HG02973 (cell line): ENCODE measurements around the gene ANKRD30A.
"Not testable (repeated sequence)": the region's sequence is repeated elsewhere in the genome, so short reads cannot be mapped to it uniquely, and the experiment has no call there.

Experiments used
- ATAC-seq: cut with Tn5 transposase; IDR thresholded peaks from one replicate; pipeline ENCODE4 v1.9.1; 2021; ENCODE audit warnings: moderate library complexity; ENCODE audit not compliant: unreplicated experiment

The ANKRD30A gene

DNA sequence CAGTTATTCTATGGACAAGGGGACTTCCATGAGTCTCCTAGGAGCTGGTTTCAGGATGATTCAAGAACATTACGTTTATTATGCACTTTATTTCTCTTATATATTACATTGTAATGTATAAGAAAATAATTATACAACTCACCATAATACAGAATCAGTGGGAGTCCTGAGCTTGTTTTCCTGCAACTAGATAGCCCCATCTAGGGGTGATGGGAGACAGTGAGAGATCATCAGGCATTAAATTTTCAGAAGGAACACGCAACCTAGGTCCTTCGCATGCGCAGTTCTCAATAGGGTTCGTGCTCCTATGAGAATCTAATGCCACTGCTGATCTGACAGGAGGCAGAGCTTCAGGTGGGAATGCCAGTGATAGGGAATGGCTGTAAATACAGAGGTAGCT is 137.9 kb downstream of the ANKRD30A start:
- no peak for ATAC-seq

DNA sequence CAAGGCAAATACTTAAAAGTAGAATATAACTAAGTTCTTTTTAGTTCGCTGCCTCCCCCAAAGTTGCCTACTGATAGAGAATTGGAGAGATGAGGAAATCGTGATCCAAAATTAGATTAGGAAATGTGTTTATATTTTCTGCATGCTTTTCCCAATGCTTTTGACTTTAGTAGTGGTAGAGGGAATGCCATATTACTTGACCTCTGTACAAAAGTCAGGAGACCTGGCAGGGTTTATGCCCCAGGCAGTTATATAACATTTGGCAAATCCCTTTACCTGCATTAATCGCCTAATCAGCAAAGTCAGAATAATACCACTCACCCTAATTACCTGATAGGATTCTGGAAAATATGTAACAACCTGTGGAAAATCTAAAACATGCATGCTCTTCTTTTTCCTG is 142.9 kb downstream of the ANKRD30A start:
- no peak for ATAC-seq

DNA sequence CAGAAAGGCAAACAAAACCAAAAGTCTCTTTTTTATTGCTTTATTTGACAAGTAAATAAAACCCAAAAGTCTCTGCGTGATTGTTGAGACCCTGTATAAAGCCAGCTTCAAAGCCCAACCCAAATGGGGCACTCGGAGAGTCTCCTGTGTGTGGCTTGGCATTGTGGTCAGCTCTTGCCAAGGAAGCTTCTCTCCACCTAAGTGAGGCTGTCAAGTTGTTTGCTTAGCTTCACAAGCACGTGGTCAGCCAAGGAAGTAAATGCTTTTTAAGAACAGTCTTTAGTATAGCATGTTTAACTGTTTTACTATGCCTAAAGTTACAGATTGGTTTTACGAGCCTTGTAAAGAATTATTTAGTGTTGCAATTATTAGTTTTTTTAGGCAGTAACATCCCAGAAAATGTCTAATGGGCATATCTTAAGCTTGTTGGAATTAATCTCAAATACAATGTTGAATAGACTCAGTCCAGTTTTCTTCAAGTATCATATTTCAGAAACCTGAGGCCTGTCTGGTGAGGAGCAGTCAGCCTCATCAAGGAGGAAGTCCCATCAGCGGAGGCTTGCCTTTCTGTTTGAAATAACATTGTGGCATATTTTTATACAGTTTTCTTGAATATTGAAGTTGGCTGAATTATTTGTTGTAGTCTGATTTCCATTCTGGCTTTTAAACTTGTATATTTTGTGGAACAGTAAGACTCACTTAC is 144.3 kb downstream of the ANKRD30A start:
- no peak for ATAC-seq

DNA sequence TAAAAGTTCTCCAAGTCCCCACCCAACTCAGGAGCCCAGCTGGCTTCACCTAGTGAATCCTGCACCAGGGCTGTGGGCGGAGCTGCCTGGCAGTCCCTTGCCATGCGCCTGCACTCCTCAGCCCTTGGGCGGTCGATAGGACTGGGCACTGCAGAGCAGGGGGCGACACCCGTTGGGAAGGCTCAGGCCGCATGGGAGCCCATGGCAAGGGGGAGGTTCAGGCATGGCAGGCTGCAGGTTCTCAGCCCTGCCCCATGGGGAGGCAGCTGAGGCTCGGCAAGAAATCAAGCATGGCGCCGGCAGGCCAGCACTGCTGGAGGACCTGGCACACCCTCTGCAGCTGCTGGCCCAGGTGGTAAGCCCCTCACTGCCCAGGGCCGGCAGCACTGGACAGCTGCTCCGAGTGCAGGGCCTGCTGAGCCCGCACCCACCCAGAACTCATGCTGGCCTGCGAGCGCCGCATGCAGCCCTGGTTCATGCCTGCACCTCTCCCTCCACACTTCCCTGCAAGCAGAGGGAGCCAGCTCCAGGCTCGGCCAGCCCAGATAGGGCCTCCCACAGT is 149.9 kb downstream of the ANKRD30A start:
- no peak for ATAC-seq

DNA sequence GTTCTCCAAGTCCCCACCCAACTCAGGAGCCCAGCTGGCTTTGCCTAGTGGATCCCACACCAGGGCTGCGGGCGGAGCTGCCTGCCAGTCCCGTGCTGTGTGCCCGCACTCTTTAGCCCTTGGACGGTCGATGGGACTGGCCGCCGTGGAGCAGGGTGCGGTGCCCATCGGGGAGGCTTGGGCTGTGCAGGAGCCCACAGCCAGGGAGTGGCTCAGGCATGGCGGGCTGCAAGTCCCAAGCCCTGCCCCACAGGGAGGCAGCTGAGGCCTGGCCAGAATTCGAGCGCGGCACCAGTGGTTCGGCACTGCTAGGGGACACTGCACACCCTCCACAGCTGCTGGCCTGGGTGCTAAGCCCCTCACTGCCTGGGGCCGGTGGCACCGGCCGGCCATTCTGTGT is 159.7 kb downstream of the ANKRD30A start:
- ATAC-seq = no peak

DNA sequence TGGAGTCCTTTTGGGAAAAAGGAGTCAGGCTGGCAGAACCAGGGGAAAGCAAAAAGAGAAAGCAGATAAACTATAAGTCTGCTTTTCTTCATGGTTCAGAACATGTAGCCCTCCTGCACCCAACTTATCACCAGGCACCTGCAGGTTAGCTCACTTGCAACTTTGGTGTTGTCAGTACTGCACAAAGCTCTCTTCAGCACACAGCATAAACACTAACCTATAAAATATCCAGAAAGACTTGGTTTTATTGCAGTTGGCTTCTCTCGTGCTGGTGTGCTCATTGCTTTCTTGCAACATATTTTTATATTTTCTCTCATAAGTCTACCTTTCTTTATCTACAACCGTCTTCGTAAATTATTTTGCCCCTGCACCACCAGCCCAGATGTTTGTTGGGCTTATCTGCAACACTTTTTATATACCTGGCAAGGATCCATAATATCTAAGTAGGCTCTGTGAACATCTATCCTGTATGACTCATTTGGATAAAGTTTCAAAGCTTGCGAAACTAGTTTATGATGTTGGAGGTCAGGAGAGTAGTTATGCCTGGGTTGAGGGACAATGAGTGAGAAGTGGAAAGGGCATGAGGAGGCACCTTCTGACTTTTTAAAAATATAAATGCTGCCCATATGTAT is 164.6 kb downstream of the ANKRD30A start:
- ATAC-seq = no peak

DNA sequence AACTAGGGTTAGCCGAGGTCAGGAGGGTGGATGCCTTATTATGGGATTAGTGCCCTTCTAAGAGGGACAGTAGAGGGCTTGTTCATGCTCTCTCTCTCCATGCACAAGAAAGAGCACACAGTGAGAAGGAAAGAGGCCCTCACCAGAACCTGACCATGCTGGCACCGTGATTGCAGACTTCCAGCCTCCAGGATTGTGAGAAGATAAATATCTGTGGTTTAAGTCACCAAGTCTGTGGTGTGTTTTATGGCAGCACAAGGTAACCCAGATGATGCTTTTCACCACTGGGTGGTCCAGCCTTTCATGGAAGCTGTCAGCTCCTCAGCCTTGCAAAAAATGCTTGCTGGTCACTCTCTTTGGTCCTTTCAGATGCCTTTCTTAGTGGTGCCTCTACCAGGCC is 175.9 kb downstream of the ANKRD30A start:
- no peak for ATAC-seq

DNA sequence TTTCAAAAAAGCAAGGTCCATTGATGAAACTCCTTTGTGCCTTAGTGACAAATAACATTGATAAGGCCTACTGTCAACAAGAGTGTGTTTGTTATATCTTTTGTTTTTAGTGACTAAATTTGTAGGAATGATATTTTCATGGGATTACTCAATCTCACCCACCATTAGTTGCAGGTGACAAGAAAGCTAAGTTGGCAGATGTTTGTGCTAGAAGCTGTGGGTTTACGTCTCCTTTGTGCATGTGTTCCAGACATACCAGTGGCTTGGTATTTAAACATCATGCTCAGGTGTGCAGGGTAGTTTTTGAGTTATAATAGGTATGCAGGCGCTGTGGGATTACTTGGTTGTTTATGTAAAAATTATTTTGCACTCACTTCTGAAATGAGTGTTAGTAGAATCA is 178.6 kb downstream of the ANKRD30A start:
- ATAC-seq = no peak

DNA sequence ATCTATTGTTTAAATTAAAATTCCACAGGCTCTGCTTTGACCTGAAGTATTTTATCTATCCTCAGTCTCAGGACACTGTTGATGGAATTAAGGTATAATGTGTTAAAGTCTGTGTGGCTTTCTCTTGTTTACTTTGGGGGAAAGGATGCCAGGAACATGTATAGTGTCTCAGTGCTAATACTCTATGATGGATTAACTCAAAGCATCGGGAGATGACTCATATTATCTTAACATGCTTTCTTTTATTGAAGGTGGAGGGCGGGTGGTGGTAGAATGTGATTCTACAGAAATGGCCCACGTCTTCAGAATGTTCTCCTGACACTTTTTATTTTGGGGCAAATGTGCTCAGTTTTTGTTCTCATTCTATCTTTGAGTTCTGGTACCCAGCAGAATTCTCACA is 189.0 kb downstream of the ANKRD30A start:
- ATAC-seq = no peak

DNA sequence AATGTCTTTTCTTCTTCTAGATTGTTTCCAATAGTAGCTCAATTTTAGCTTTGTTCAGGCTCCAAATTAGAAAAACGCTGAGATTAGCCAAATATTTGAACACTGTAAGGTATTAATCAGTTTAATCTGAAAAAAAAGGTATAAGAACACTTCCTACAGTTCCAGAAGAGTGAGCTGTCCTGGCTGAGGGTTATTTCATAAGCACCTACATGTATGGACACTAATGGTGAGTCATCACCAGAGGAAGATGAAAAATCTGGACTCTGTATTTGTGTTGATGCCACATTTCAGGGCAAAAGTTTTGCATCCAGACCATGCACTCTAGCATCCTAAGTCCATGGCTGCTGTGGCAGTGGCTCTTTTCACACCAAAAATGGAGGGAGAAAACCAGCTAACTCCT is 189.5 kb downstream of the ANKRD30A start:
- no peak for ATAC-seq

DNA sequence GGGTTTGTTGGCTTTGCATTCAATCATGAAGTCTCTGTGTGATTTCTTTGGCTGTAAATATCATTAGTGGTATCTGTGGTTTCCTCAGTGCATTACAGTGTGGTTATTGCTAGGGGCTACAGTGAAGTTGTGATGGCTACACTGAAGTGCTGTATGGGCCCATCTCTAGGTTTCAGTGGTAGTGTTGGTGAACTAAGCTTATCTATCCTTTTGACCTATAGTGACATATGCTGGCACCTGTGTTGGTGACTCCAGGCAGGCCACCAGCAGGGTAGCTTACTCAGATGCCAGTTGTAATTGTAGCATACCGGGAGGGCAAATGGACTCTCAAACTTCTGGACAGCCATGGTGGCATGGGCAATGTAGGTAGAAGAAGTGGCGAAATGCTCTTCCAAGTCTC is 219.0 kb downstream of the ANKRD30A start:
- ATAC-seq = no peak

DNA sequence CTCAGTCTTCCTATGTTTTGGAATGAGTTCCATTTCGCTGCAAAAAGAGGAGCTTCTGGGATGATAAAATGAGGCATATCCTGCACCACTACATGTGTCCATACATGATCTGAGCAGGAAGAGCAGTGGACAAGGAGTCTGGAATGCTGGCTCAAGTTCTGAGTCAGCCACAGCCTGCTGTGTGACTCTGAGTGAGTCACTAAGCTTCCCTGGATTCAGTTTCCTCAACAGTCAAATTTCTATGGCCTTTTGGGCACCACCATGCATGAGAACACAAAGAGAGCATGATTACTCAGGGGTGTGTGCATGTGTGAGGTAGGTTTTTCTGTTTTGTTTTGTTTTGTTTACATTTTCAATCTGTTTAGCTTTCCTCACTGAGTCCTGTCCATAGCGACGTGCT is 254.6 kb downstream of the ANKRD30A start:
- ATAC-seq = no peak

DNA sequence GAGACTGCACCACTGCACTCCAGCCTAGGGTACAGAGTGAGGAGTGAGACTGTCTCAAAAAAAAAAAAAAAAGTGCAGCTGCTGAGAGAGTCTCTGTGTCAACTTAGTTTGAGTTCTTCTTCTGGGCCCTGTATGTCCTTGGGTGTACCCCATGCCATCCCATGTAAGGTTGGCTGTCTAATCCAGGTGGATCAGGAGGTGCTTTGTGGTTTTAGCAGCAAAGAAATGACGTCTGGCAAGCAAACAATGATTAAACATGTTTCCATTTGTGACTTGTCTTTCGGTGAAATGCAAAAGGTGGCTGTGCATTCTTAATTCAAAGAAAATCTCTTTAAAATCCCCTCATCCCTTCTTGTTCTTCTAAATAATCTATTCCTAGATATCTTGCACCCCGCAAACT is 255.9 kb downstream of the ANKRD30A start:
- ATAC-seq = no peak

DNA sequence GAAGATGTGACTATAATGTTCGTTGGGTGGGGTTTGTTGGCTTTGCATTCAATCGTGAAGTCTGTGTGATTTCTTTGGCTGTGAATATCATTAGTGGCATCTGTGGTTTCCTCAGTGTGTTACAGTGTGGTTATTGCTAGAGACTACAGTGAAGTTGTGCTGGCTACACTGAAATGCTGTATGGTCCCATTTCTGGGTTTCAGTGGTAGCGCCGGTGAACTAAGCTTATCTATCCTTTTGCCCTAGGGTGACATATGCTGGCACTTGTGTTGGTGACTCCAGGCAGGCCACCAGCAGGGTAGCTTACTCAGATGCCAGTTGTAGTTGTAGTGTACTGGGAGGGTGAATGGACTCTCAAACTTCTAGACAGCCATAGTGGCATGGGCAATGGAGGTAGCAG is 259.5 kb downstream of the ANKRD30A start:
- ATAC-seq = no peak

DNA sequence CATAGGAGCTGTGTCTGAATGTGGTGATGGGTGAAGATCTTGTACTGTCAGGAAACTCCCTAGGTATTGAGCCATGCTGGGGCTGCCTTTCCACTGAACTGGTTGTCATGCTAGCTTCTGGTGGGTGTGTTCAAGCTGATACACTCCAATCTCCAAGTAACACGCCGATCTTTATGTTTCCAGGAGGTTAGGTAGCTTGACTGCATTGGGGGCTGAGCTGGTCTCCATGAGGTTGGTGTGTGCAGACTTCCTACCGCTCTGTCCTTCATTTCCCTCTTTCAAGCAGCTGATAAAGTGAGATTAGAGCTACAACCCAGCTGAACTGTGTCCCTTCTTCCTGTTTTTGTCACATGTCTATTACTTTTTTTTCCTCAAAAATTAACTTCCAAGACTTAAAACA is 265.5 kb downstream of the ANKRD30A start:
- no peak for ATAC-seq

DNA sequence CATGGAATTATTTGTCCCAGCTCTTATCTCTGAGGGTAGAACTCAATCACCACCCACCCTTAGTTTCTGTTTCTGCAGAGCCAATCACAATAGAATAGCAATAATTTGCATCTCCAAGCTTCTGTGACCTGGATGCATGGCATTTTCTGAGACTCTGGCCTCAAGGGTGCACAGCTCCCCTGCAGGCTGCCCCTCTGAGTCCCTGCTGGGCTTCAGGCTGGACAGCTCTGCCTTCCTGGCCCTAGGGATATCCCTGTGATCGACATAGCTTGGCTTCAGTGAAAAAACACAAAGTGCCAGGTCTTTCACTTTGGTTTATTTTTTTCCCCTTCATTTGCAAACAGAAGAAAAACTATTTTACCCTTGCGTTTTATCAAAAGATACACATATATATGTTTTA is 275.4 kb downstream of the ANKRD30A start:
- ATAC-seq = not testable (repeated sequence)

DNA sequence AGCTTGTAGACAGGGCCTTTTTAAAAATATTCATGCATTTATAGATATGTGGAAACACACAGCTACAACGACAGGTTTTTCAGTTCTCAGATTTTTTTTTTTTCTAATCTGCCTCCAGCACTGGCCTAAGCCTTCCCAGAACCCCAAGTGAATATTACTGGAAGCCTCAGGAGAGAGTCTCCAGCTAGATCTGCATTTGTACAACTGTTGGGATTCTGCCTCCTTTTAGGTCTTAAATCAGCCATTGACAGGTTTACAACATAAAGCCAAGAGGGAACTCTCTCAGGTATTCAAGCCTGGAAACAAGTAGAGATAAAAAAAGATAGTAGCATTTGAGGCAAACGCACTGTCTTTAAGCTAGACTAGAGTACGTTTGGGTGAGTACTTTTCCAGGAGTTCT is 275.8 kb downstream of the ANKRD30A start:
- ATAC-seq = no peak

DNA sequence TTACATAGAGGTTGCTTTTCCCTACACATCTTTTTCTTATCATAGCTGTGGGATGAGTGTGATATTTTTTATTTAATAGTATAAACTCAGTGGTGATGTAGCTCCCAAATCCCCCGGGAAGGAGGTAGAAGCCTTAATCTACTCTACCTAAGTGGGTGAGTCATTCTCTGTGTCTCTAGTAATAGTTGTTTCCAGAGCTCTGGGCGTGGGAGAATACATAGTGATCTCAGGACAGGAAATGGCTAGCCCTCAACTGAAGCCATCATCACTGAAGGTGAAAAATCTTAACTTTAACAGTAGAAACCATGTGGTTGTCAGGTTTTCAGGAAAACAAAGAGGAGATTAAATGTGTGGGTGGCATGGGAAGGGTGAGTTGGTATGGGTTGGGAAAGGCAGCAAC is 278.4 kb downstream of the ANKRD30A start:
- ATAC-seq = no peak
